OCI-LY1 (cell line): ENCODE measurements around the gene GIMAP4.

Source experiments
- H2AFZ ChIP-seq: fragments of 200-600 bp; sonication (generic), shearing (Covaris generic); 2 replicates; pipeline ENCODE4 v1.6.0; 2014; ENCODE audit warnings: antibody characterized with exemption, mild to moderate bottlenecking, low read length
- H3F3A ChIP-seq: fragments of 200-600 bp; sonication (generic), shearing (Covaris generic); 2 replicates; pipeline ENCODE4 v1.6.0; 2014; ENCODE audit warnings: mild to moderate bottlenecking, antibody characterized with exemption, low read length, moderate library complexity; ENCODE audit not compliant: insufficient read depth
- H3K27ac ChIP-seq: fragments of 200-600 bp; sonication (generic); 2 replicates; pipeline ENCODE4 v1.5.1; 2014; ENCODE audit warnings: low read length, mixed run types, mild to moderate bottlenecking, low read depth; ENCODE audit not compliant: poor library complexity, severe bottlenecking
- H3K27me3 ChIP-seq: fragments of 200-600 bp; sonication (generic); 2 replicates; pipeline ENCODE4 v1.6.0; 2014; ENCODE audit warnings: antibody characterized with exemption, mild to moderate bottlenecking, low read length, moderate library complexity; ENCODE audit not compliant: insufficient read depth
- H3K36me3 ChIP-seq: fragments of 200-600 bp; sonication (generic); 2 replicates; pipeline ENCODE4 v1.6.1; 2014; ENCODE audit warnings: mild to moderate bottlenecking, antibody characterized with exemption, low read length, moderate library complexity, mixed read lengths; ENCODE audit not compliant: insufficient read depth
- H3K4me1 ChIP-seq: fragments of 200-600 bp; sonication (generic); 2 replicates; pipeline ENCODE4 v1.5.1; 2014; ENCODE audit warnings: mild to moderate bottlenecking, low read length, moderate library complexity; ENCODE audit not compliant: insufficient read depth, severe bottlenecking
- H3K4me2 ChIP-seq: fragments of 200-600 bp; sonication (generic), shearing (Covaris generic); 2 replicates; pipeline ENCODE4 v1.6.1; 2014; ENCODE audit warnings: low read length
- H3K4me3 ChIP-seq: fragments of 200-600 bp; sonication (generic); 2 replicates; pipeline ENCODE4 v1.5.1; 2014; ENCODE audit warnings: low read length, low read depth, mild to moderate bottlenecking, mixed read lengths; ENCODE audit not compliant: poor library complexity, severe bottlenecking
- H3K79me2 ChIP-seq: fragments of 200-600 bp; shearing (Covaris generic); 2 replicates; pipeline ENCODE4 v1.6.1; 2016; ENCODE audit warnings: mixed run types, low read length, mixed read lengths; ENCODE audit not compliant: insufficient read depth
- H3K9ac ChIP-seq: fragments of 200-600 bp; sonication (generic), shearing (Covaris generic); 2 replicates; pipeline ENCODE4 v1.6.1; 2014; ENCODE audit warnings: mild to moderate bottlenecking, low read length, mixed read lengths
- H3K9me2 ChIP-seq: fragments of 200-600 bp; sonication (generic), shearing (Covaris generic); 2 replicates; pipeline ENCODE4 v1.6.1; 2014; ENCODE audit warnings: low read depth, mild to moderate bottlenecking, low read length, mixed read lengths
- H3K9me3 ChIP-seq: fragments of 200-600 bp; shearing (Covaris generic); 2 replicates; pipeline ENCODE4 v1.6.1; 2014; ENCODE audit warnings: low read length, mixed read lengths
- H4K20me1 ChIP-seq: fragments of 200-600 bp; sonication (generic), shearing (Covaris generic); 2 replicates; pipeline ENCODE4 v1.6.0; 2016; ENCODE audit warnings: mild to moderate bottlenecking, low read length; ENCODE audit not compliant: insufficient read depth
- CTCF ChIP-seq: fragments of 200-600 bp; sonication (generic), shearing (Covaris generic); IDR thresholded peaks from 2 replicates; pipeline ENCODE4 v1.5.1; 2017; ENCODE audit warnings: mild to moderate bottlenecking, antibody characterized with exemption, low read length, moderate library complexity, mixed read lengths
- EZH2 ChIP-seq: fragments of 200-600 bp; sonication (generic), shearing (Covaris generic); IDR thresholded peaks from 2 replicates; pipeline ENCODE4 v1.8.0; 2017; ENCODE audit warnings: borderline replicate concordance, mixed run types, mild to moderate bottlenecking, antibody characterized with exemption, low read length, moderate library complexity, mixed read lengths

GIMAP4 gene

GRCh38 chr7:150567871-150568301 is 696 bp downstream of the GIMAP4 start:
- Histone ChIP-seq H3K27me3 (no peaks in the 10 kb centered on the region), H3K79me2 (no peaks in the 10 kb centered on the region), H3K9ac (no peak overlapping the region), H2AFZ (no peak overlapping the region), H4K20me1 (no peaks in the 10 kb centered on the region), H3K9me3 (no peaks in the 10 kb centered on the region), H3F3A (no peaks in the 10 kb centered on the region), H3K4me3 (no peak overlapping the region), H3K9me2 (no peaks in the 10 kb centered on the region), H3K4me1 (no peaks in the 10 kb centered on the region), H3K27ac (no peak overlapping the region), H3K36me3 (no peaks in the 10 kb centered on the region), H3K4me2 (no peak overlapping the region)
- no peak for TF ChIP-seq CTCF
- TF ChIP-seq EZH2, result no peak

DNA sequence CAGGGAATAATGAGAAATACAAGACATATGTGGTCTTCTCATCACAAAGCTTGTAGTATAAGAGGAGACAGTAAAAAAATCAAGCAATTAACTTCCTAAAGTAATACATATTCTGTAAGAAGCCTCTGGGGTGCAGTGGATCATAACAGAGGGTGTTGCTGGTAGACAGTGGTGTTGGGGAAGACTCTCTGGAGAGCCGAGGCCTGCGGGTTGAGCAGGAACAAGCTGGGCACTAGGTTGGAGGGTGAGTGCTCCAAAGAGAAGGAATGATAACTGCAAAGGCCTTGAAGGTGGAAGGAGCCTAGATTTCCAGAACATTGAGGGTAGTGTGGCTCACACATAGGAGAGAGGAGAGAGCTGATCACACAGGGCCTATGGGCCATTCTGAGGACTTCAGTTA is 1.5 kb downstream of the GIMAP4 start:
- H3K4me3 ChIP-seq, result no peak overlapping the region

DNA sequence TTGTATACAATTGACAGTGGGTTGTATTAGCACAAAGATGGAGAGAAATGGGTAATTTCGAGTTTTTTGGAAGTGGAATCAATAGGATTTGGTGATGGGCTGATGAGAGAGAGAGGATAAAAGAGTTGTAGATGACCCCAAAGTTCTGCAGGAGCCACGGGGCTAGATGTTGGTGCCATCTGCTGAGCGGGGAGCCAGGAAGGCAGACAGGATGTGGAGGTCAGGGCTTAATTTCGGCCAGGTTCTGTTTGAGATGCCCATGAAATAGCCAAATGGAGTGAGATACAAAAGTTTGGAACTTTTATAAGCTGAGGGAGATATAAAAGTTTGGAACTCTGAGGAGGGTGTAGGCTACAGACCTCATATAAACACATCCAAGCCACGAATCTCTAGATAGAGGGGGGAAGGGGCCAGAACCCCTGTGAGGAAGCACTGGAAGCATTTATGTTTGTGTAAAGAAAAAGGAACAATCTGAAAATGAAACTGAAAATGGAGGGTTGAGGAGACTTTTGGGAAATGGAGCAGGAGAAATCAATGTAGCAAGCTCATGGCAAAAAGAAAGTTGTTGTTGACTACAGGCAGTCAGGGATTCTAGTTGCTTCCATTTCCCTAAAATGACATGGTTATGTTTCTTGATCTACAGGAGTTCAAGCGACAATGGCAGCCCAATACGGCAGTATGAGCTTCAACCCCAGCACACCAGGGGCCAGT is 2.2 kb downstream of the GIMAP4 start:
- Histone ChIP-seq H3K27ac (no peak overlapping the region), H3F3A (no peaks in the 10 kb centered on the region), H3K4me1 (no peaks in the 10 kb centered on the region), H3K27me3 (no peaks in the 10 kb centered on the region), H3K9me3 (no peaks in the 10 kb centered on the region), H3K9me2 (no peaks in the 10 kb centered on the region), H3K79me2 (no peaks in the 10 kb centered on the region), H3K4me3 (no peak overlapping the region), H3K4me2 (no peak overlapping the region), H2AFZ (no peak overlapping the region), H3K9ac (no peak overlapping the region), H4K20me1 (no peaks in the 10 kb centered on the region), H3K36me3 (no peaks in the 10 kb centered on the region)
- TF ChIP-seq EZH2, result no peak
- TF ChIP-seq CTCF, result no peak

More for the DNA sequence above, 1.5 kb downstream of the GIMAP4 start:
- no peak overlapping the region for H2AFZ ChIP-seq
- H3K27me3 ChIP-seq, result no peaks in the 10 kb centered on the region
- H3K4me1 ChIP-seq, result no peaks in the 10 kb centered on the region
- no peak overlapping the region for H3K27ac ChIP-seq
- H3K9me3 ChIP-seq, result no peaks in the 10 kb centered on the region
- no peak overlapping the region for H3K9ac ChIP-seq
- no peaks in the 10 kb centered on the region for H3K36me3 ChIP-seq
- no peaks in the 10 kb centered on the region for H3K79me2 ChIP-seq
- TF ChIP-seq CTCF (no peak), EZH2 (no peak)
- no peaks in the 10 kb centered on the region for H3K9me2 ChIP-seq
- H3F3A ChIP-seq, result no peaks in the 10 kb centered on the region
- H4K20me1 ChIP-seq, result no peaks in the 10 kb centered on the region
- H3K4me2 ChIP-seq, result no peak overlapping the region
